NCI-H82 treated with DMSO at 0.1 percent for 48 hours (cell line): Measurements from ENCODE around the gene CELF2.

Experiments used
- DNase-seq: peaks from one replicate; lab custom pipeline; 2025; ENCODE audit not compliant: unreplicated experiment; lab: John Stamatoyannopoulos, UW

Gene CELF2

DNA sequence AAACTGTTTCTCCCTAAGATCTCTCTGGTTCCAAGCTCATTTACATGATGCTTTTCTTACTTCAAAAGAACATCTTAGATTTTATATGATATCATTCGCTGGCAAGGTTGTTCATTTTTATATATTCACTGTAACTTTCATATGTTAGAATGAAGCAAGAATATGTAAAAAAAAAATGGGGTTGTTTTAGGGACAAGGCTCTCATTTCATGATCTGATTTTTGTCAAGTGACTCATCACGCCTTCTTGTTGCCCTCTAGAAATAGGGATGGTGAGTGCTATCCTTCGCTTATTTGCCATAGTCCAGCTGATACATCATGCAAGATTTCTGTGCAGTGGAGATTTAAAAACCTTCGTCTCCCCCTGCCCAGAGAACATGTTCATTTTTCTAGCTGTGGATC is 14.0 kb upstream of the CELF2 start:
- DNase-seq = no peak

GRCh38 chr10:11004144-11005077 is 13.3 kb upstream of the CELF2 start:
- no peak for DNase-seq

GRCh38 chr10:11005725-11006427 is 11.8 kb upstream of the CELF2 start:
- DNase-seq = no peak

DNA sequence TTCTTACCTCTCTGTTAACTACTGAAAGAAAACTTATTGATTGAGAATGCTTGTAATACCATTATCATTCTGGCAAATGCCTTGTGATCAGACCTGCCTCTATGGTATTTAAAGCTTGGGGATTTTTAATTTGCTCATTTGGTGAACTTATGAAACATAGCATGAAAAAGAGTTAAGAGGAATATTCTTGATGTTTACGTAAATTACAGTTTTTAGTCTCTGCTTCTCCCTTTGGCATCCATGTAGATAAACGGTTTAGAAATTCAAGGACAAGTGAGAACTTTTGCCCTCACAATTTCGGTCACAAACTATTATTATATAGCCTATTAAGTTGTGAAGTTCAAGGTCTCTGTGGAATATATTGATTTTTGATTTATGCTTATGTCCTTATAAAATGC is 11.2 kb upstream of the CELF2 start:
- no peak for DNase-seq

- DNase-seq = no peak
Measured at GRCh38 chr10:11007476-11008020, 10.1 kb upstream of the CELF2 start.

- no peak for DNase-seq
Measured at GRCh38 chr10:11009471-11010308, 8.0 kb upstream of the CELF2 start.

DNA sequence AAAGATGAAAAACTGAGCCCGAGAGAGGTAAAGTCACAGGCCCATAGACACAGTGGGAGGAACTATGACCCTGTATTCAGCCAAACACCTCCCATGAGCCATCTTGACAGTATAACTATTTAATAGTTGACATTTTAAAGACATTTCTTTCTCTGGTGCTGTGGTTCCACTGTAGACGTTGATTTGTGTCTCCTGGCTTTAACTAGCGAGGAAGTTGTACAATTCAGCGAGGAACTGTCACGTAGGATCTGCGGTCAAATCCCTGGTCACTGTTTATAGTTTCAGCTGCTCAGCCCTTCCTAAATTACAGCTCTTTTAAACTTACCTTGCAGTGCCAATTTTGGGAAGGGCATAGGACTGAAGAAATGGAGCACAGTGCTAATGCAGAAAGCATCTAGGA is 7.1 kb upstream of the CELF2 start:
- DNase-seq = no peak

- no peak for DNase-seq
Measured at GRCh38 chr10:11011436-11011835, 6.2 kb upstream of the CELF2 start.

- no peak for DNase-seq
Measured at GRCh38 chr10:11011984-11012383, 5.7 kb upstream of the CELF2 start.

GRCh38 chr10:11012421-11013295 is 5.0 kb upstream of the CELF2 start:
- no peak for DNase-seq

- DNase-seq = no peak
Measured at GRCh38 chr10:11013836-11014235, 3.8 kb upstream of the CELF2 start.

DNA sequence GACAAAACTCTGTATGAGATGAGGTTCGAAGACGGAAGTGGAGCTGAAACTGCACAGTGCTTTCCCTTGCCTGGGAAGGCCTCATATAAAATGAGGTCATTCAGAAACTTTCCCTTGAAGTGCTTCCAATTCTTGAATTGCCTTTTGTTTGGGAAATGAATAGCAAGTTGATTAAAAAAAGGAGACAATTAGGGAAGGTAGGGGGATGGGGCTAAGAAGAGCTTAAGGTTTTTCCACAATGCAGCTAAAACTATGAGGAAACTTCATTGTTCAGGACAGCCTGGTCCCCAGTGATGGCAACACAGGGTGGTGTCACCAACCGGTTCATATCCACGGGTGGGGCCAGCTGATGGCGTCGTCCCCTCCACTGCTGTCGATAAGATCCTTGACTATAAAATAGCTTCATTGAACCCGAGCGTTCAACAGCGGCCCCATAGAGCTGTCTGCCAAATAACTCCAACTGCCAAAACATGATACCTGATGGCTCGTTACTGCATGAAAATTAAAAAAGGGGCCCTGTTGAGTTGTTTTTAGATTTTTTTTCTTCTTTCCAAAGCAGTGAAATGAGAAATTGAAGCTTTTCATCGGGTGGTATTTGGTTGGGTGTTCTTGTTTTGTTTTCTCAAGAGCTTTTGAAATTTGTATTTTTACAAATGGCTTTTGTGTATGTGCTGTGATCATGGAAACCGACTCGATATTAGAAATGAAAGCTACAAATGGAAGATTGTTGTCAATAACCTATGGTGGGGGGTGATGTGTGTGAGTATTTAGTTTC is 2.8 kb upstream of the CELF2 start:
- DNase-seq = no peak

- no peak for DNase-seq
Measured at GRCh38 chr10:11015446-11015934, 2.2 kb upstream of the CELF2 start.

DNA sequence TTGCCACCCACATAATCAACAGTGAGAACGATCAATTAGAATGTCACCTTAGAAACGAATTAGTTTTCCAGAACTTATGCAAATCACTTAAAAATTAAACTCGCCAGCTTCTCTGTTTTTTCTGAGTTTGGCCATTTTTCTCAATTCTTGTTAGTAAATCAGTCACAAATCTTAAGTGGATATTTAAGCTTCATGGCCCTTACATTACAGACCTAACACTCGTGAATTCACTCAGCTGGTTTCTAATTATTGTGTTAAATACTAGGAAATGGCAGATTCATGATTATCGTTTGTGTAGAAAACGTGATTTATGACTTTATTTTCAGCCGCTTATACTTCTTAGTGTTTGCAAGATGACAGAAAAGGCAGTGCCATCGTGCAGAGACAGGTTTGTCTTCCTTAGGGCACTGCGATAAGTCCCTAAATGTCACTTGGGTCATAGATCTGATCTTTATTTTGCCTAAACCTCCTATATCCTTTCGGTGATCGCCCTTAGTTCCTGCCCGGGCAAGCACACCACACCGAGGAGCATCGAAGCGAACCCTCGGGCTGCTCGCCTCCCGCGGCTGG is 587 bp upstream of the CELF2 start:
- DNase-seq = no peak

GRCh38 chr10:11018432-11018841 is 765 bp downstream of the CELF2 start:
- DNase-seq = no peak

- DNase-seq = no peak
Measured at GRCh38 chr10:11018855-11019631, 1.4 kb downstream of the CELF2 start.

DNA sequence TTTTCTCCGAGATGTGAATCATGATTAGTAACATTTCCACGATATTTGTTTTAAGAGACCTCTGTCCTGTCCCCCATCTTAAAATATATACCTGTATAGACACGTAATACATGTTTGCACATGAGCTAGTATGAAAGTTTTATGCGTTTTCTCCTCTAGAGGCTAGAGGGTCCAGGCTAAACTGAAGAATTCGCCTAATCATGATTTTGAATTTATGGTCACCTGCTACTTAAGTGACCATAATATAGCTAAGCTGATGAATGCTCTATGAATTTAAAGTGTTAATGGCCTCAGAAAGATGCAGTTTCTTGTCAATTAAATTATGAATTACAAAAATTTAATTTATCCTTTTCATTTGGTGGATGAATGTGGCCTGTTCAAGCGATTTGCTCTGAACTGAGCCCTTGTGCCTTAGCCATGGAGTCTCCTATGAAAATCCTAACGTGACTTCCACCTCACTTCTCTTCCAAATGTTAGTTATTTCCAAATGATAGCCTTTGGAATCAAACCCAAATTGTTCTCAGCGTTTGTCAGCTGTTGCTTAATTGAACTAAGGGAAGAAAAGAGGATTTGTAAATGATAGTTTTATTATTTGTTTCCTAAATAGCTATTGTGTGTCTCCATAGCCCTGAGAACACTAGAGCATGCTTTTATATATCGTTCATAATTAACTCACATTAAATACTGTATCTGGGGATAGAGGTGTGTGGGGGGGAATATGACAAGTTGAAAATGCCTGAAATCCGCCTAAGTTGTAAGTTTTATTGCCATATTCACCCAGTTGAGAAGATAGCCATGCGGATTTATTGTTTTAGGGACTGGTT is 2.3 kb downstream of the CELF2 start:
- no peak for DNase-seq
